Brain pericyte (primary cell): Measurements from ENCODE around the gene PCBP3.

ENCODE experiments used
- DNase-seq: peaks from one replicate; pipeline ENCODE4 v3.0.0-alpha.2; 2012; ENCODE audit warnings: low read depth, low spot score

The PCBP3 gene

DNA sequence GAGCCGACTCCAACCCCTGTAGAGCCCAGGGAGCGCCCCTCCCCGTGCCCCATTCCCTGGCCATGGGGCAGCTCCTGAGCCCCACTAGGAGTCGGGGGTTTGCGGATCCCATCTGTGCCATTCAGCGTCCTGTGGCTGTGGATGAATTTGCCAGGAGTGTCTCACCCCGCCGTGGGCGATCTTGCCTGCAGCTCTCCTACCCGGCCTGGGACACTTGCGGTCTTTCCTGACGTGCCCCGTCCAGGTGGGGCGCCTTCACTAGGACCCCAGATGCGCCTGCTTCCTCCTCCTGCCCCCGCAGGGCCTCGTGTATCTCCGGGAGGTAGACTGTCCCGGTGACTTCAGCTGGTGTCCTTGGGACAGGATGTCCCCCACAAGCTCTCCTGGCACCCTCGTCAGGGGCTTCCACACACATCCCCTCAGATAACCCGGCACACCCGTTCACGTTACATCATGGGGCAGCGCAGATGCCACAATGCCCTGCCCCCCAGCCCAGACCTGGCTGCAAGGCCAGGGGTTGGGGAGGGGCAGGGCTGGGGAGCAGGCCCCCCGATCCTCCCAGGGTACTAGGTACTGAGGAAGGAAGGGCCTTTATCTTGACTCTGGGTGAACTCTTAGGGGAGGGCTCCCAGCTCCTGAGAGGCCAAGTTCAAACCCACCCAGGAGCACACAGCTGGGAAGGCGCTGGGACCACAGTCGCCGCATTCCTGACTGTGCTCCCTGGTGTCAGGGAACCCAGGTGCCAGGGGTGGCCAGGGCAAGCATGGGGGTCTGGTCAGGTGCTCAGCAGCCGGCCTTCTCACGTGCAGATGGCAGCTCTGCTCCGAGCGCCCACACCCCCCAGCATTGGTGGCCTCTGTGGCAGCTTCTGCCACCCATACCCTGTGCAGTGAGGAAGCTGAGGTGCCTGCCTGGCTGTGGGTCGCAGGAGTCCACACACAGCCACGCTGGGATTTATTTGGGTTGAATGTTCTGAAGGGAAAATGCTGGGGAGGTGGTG, 284.6 kb downstream of the PCBP3 start:
- DNase-seq, result no peak

DNA sequence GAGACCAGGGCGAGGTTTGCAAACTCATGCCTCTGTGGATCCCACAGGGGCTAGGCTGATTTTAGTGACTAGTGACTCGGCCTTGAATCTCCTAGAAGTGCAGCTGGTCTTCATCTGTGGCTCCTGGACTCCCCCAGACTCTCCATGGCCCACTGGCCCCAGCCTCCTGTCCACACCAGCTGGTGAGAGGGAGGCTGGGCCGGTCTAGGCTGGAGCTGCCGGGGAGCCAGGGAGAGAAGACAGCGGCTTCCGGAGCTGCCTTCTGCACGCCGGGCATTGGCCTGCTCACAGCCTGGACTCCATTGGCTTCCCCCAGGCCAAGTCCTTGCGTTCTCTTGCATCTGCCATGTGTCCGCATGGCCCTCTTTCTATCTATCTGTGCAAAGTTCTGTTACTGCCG, 285.9 kb downstream of the PCBP3 start:
- DNase-seq, result no peak

DNA sequence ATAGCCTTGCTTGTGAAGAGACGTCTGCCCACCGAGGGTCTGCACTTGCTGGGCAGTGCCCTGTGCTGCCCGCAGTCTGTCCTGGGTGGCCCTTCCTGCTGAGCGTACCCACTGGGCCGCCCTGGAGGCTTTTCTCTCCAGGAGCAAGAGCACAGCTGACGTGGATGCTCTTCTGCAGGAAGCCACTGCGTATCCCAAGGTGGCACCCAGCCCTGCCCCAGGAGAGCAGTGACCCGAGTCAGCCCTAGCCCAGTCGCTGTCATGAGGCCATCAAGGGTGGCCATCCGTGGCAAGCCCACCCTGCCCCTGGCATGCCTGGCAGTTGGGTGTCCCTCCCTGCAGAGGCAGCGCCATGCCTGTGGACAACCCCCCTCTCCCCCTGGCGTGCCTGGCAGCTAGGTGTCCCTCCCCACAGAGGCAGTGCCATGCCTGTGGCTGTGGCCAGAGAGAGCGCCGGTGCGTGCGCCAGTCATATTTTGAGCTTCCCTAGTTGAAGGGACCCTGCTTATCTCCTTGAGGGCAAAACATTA, 286.8 kb downstream of the PCBP3 start:
- no peak for DNase-seq

DNA sequence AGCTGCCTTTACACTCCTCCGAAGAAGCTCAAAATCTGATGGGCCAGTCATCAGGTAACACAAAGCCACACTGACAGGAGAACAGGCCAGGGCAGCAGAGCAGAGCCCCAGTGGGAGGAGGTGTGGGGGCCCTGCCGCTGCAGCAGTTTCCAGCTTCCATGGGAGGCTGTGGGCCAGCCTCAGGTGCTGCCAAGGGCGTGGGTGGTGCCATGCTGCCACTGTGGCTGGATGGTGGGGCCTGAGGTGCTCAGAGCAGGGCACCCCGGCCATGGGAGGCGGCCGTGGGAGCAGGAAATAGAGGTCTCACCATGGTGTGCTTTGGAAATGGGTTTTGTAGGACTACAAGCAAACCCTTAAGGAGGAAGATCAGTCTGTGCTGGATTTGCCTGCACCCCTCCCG, 287.3 kb downstream of the PCBP3 start:
- no peak for DNase-seq

DNA sequence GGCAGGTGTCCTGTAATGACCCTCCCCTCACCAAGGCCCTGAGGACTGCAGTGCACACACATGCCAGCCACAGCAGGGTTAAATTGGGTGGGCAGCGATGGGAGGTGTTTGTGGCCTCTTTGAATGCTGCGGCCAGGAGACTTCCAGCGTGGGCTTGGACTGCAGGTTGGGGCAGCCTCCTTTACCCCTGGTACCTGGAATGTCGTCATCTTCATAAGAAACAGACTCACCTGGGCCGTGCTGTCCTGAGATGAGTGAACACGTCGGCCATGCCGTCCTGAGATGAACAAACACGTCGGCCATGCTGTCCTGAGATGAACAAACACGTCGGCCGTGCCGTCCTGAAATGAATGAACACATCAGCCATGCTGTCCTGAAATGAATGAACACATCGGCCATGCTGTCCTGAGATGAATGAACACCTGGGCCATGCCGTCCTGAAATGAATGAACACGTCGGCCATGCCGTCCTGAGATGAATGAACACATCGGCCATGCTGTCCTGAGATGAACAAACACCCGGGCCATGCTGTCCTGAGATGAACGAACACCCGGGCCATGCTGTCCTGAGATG, 288.0 kb downstream of the PCBP3 start:
- no peak for DNase-seq

DNA sequence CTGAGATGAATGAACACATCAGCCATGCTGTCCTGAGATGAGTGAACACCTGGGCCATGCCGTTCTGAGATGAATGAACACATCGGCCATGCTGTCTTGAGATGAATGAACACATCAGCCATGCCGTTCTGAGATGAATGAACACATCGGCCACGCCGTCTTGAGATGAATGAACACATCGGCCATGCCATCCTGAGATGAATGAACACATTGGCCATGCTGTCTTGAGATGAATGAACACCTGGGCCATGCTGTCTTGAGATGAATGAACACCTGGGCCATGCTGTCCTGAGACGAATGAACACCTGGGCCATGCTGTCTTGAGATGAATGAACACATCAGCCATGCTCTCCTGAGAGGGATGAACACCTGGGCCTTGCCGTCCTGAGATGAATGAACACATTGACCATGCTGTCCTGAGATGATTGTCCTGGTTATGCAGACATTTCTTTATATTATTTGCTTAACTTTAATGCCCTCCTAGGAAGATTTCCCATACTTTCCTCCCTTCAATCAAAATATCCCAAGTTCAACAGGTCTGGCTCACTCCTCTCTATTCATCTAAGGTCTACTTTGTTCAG, 289.5 kb downstream of the PCBP3 start:
- DNase-seq, result no peak

DNA sequence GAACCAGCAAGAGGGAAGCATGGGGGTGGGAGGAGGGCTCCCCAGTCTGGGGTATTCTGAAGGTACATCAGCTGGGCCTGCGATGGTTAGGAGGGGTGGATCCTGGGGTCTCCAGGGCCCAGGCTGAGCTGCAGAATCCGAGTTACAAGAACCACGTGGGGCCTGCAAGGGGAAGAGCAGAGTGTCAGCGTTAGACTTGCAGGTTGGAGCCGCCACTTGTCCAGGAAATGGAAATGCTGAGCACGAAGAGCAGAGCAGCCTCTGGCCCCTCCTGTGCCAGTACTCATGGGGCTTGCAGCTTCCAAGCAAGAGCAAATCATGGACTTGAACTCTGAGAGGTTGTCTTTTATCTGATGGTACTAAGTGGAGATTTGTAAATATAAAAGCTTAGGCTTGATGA, 290.6 kb downstream of the PCBP3 start:
- DNase-seq, result no peak

DNA sequence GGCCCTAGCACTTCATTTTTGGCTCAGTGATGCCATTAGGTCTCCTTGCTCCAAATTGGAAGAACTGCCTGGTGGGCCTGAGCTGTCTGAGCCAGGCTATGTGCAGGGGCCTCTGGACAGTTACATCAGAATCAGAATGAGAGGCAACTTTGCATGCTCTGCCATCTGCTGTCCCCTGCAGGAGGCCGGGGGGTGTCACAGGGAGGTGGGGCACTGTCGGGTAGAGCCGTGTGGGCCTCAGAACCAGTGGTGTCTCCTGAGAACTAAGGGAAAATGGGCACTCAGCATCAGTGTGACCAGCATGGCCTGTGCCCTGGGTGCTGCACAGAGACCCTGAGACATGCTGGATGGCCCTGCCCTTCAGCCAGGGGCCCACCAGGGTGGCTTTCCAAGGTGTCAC, 291.0 kb downstream of the PCBP3 start:
- no peak for DNase-seq

DNA sequence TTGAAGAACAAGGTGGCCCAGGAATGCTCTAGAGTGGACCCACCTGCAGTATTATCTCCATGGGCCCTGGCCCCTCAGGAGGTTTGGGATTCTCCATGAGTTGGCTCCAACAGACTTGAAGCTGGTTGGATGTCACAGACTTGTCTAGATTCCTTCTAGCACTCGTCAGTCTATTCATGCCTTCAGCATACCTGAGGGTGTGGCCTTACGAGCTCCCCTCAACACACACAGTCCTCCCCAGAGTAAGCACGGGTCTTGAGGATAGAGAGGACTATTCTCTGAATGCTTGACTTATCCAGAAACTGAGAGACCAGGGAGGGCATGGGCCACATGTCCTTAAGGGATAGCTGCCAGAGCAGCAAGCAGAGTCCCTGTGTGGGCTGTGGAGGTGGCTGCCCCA, 292.1 kb downstream of the PCBP3 start:
- no peak for DNase-seq

DNA sequence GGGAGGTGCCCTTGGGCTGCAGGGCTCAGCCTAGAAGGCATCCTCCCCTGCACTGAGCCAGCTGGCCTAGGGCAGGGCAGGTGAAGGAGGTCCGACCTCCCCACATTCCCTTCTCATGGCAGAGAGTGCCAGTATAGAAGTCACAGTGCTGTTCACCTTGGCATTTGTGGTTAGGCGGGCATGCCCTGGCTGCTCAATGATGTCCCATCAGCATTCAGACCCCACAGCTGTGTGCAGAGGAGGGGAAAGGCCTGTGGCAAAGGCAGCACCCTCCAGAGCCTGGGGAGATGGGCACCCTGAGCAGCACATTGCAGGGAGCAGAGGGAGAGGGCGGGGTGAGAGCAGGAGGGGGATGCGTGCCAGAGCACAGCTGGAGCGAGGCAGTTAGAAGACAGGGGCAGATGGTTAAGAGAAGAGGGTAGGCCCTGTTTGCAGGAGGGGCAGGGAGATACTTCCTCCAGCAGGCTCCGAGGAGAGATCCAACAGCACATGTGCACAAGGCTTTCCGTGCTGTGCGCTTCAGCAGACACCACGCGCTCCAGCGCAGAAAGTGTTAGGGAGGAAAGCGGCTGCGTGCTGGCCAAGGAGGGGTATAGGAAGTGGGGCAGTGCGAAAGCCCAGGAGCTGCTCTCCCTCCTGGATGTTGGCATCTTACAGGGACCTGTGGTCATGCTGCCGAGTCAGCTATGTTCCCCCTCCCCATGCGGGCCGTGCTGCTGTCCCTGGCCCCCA, 294.4 kb downstream of the PCBP3 start:
- no peak for DNase-seq

DNA sequence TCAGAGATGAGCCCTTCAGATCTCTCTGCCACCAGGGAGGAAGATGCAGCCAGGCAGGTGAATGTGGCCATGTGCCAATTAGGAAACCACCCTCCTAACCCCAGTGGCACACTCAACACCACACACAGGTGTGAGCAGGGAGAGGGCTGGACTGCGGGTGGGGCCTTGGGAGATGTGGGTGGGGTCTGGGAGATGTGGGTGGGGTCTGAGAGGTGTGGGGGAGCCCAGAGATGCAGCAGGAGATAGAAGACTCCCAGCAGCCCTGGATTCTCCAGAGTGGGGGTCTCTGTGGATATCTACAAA, 294.9 kb downstream of the PCBP3 start:
- DNase-seq, result no peak

DNA sequence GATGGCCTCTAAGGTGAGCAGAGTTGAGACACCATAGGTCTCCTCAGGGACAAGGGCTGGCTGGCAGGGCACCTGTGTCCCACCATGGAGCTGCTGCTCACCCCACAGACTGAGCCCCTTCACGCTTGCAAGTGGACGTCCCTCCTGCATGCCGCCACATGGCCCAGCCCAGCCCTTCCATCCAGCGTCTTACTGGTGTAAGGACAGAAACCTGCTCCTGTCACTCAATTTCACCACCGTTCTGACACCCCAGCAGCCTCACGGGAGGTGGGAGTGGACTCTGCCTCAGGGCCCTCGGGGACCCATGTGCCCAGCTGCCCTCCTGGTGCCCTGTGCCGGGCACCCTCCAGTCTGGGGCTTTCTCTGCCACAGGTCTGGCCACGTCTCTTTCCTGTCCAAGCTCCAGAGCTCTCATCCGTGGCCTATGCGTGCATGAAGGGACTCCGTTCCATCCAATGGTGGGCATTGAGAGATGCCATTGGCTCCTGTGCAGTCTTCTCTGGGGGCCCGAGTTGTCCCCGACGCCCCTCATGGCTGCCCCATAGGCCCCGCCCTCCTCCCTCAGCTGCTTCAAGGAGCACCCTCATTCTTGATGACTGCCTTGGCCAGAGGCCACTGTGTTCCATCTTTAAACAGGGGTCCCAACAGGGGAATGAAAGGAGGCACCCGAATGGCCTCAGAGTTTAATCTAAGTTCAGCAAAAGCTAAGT, 295.4 kb downstream of the PCBP3 start:
- DNase-seq, result no peak

DNA sequence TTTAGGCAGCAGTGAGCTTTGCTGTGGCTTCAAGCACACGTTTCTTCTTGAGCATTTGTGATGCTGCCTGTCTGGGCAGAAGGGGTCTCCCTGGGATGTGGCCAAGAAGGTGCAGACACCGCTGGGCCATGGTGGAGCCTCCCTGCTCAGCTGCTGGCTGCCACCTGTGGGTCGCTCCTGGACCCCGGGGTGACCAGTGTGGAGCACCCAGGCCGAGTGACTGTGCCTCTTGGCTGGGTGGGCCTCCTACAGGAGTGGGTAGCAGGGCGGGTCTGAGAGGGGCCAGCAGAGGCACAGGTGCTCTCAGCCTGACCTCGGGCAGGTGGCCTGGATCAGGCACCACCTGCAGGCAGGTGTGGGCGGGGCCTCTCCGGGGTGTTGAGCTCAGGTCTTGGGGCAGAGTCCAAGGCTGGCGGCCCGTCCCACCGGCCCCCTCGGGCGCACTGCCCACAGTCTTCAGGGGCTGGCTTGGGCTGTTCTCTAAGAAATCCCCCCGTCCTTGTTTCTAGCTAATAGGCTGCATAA, 296.1 kb downstream of the PCBP3 start:
- no peak for DNase-seq

DNA sequence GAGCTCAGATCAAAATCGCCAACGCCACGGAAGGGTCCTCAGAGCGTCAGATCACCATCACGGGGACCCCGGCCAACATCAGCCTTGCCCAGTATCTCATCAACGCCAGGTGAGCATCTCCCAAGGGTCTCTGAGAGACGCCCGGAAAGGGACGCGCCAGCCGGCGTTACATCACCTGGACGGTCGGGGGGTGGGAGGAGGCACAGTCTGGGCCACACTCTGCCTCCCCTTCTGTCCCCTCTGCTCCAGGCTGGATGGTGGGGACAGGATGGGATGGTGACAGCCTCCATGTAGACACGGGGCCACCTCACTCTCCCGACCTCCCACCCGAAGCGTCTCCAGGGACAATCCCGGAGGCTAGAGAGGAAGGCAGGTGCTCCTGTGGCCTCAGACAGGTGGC, 296.6 kb downstream of the PCBP3 start:
- DNase-seq, result no peak

DNA sequence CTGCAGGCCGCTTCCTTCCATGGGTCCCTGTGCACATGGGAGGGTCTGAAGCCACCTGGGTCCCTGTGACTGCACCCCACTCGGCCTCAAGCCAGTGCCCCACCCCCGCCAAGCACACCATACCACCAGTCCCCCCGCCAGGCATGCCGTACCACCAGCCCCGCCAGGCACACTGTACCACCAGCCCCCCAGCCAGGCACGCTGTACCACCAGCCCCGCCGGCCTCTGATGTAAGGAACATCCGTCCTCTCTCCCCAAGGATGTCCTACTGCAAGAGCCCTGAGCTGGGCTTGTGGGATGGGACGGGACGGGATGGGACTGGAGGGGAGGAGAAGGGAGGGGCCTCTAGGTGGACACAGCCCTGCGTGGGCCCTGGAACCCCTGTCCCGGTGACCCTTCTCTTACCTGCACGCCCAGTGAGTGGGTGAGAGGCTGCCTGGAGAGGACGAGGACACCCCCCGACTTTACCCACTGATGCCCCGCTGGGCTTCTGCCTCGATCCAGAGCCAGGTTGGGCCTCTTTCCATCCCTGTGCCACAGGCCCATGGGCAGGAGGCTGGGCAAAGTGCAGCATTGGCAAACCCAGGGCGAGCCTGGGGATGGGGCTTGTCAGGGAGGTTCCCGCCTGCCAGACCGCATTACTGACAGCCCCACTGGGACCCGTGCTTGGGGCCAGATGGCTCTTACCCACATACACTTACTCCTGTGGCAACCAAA, 297.3 kb downstream of the PCBP3 start:
- no peak for DNase-seq

DNA sequence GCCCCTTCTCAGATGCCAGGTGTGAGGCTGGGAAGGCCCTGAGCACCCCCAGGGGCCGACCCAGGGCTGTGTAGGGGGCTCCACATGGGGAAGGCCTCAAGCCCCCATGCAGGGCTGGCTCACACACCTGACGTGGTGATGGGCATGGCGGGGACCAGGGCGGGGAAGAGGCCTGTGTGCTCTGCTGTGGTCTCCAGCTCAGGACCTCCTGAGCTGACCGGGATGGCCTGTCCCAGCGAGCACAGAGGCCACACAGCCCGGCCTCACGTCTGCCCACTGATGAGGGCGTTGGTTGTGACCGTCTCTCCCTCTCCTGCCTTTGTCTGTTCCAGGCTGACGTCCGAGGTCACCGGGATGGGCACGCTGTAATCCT, 297.8 kb downstream of the PCBP3 start:
- no peak for DNase-seq

DNA sequence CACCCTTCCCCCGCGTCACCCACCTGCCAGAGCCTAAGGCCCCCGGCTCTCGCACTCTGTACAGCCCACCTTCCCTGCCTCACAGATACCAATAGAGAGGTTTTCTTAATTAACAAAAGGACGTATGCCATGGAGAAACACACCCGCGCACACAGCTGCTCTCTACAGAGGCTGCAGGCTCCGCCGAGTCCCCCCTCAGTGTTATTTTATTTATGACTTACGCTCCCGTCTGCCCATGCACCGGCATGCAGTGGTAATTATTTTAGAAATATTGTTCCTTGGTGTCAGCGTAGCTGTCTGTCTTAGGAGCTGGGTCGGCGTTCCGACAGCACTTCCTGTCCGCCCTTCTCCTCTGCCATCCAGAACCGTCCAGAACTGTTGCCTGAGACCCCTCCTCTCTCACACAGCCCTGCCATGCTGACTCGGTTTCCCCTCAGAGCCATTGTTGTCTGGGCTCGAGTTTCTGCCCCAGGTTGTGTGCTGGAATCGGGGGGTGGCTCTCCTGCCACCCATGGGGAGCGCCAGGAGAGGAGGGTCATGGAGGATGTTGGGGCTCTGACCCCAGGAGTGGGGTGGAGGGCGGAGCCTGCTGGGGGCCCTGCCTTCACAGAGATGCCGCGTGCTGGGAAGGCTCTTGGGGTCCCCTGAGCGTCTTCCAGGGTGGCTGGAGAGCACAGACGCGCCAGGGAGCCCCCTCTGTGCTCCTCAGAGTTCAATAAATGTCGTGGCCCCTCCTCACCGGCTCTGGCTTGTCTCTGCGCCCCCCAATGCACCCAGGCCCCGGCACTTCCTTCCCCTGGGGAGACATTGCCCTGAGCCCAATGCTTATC, 298.4 kb downstream of the PCBP3 start:
- no peak for DNase-seq

DNA sequence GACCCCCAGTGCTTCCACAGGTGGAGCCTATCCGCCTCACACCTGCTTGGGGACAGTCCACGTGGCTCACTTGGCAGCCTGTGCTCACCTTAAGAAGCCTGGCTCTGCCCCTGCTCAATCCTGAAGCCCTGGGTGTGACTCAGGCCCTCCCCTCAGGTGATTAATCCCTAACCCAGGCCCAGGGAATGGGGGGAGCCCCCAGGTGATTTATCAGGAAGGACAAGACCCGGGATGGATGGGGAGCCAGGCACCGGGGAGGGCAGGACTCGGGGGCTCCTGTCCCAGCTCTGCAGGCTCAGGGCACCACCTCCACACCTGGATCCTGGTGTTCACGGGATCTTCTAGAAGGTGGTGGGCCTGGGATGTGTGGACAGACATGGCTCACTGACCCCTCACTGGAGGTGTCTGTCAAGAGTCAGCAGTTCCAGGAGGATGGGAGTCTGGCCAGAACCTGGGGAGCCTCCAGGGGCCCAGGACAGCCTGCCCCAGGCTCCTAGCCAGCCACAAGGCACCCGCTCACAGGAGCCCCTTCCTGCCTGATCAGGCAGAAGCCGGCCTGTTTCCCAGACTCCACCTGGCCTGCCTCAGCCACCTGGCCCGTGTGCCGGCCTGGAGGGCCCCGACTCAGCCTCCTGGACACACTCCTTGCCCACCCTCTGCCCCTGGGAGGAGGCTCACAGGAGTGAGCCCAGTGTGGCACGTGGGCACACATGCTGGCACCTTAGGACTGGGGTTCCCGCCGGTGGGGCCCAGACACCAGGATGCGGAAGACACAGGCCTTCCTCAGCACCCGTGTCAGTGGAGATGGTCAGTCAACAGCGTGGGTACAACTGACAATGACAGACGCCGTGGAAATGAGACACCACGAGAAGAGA, 299.5 kb downstream of the PCBP3 start:
- no peak for DNase-seq
